GM21423 (cell line): ENCODE measurements around the gene CHST14.

Experiments
- ATAC-seq: cut with Tn5 transposase; IDR thresholded peaks from one replicate; pipeline ENCODE4 v1.9.1; 2021; ENCODE audit warnings: mild to moderate bottlenecking, moderate library complexity; ENCODE audit not compliant: unreplicated experiment

The CHST14 gene

GRCh38 chr15:40487816-40488682, 17.3 kb downstream of the CHST14 start:
- no peak for ATAC-seq

DNA sequence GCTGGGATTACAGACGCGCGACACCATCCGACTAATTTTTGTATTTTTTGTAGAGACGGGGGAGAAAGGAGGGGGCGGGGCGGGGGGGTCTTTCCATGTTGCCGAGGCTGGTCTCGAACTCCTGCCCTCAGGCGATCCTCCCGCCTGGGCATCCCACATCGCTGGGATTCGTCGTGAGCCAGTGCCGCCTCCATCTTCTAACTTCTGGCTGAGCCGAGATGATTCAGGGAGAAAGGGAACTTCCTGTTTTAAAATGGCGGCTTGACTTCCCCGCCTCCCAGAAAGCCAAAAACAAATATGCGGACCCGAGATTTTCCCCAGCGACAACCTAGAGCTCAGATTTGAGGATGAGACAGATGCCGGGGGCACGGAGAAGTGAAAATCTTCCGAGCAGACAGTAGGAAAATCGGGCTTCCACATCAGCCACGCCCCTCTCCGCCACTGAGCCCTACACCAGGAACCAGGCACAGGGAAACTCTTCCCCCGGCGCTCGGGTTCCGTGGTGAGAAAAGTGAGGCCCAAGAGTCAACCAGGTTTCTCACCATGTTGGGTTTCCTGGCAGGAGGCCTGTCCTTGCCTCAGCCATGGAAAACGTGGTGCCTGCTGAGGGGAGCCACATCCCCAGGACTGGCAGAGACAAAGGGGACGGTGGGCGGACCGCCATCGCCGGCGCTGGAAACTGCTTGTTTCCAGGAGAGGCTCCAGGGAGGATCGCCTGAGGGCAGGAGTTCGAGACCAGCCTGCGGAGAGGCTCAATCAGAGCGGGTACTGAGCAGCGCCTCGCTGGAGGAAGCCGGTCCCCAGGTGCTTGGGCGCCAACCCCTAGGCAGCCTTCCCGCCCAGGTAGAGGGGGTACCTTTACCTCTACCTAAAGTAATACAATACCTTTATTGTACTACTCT, 18.7 kb downstream of the CHST14 start:
- ATAC-seq: no peak

DNA sequence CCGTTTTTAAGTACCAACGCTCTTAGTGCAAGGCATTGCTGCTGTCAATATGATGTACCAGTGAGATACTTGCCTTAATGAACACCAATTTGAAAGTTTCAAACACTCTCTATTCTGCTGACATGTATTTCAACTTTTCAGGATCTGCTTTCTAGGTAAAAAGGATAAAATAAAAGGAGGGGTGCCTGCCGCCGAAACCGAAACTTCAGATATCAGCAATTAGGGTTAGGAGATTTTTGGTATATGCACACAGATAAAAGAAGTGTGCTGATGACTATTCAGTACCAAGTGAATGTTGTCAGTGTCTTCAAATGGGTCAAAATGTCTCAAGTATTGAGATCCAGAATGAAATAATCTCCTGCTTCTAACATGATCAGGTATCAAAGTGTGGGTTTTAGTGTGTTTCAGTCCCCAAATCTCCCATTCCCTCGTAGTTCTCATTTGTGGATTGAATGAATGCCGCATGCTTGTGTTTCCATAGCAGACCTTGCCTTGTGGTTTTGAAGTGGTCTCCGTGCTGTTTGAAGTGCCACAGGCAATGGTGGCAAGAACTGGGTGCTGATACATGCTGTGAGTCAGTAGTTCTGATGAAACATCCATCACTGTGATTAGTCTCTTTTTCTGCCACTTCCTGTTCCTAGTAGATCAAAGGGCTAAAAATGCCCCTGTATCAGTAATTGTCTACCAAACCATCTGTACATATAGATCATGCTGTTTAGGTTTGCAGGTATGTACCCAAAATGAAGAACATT, 22.5 kb downstream of the CHST14 start:
- ATAC-seq: no peak

GRCh38 chr15:40495516-40495915, 24.7 kb downstream of the CHST14 start:
- ATAC-seq: no peak

DNA sequence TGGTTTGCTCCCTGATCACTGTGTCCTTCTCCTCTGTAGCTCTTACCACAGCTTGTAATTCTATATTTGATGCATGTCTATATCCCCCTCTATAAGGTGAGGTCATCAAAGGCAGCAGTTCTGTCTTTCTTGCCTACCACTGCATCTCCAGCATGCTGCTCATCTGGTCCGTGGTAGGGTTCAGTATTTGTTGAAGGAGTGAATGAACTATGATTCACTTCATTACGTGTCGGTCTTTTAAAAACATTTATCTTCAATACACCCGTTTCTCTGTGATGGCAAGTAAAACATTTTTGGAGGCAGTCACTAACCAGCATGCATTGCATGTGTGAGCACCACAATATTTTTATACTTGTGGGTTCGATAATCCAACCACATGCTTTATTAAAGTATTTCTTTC, 27.6 kb downstream of the CHST14 start:
- no peak for ATAC-seq

GRCh38 chr15:40498891-40499290, 28.1 kb downstream of the CHST14 start:
- no peak for ATAC-seq

GRCh38 chr15:40499931-40500330, 29.1 kb downstream of the CHST14 start:
- ATAC-seq: no peak

GRCh38 chr15:40500568-40501330, 30.0 kb downstream of the CHST14 start:
- no peak for ATAC-seq

DNA sequence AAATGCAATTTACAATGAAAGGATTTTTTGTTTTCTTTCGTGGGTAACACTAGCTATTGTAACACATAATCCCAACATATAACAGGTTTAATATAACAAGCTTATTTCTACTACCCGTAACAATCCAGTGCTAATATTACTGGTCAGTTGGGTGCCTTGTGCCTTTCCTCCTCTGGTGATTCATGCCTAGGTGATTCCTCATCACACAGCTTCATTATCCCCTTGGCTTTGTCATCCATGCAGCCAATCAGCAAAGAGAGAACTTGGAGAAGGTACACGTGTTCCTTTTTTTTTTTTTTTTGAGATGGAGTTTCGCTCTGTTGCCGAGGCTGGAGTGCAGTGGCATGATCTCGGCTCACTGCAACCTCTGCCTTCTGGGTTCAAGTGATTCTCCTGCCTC, 30.7 kb downstream of the CHST14 start:
- ATAC-seq: no peak

DNA sequence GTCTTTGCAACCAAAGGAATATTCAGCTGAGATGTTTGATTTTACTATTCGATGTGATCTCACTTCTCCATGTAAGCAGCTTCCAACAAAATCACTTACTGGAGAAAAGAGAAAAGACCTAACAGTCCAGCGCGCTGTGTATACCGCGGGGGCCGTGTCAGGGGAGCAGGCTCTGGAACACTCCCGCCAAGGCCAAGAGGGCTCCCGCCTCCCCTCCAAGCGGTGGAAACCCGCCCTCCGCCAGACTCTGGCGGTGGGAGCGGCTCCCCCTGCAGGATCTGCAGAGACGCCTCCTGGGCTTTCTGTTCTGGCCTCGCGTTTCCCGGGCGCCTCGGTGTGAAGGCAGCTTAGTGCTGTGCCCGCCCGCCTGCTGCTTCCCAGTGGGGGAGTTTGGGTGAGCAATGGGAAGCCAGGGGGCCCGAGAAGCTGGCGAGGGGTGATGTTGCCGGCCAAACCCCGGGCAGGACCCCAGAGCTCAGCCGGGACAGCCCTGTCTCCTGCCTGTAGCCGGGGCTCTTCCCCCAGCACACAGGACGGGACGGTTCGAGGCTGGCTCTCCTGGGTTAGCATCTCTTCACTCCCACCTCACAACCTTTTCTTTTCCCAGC, 36.3 kb downstream of the CHST14 start:
- no peak for ATAC-seq

DNA sequence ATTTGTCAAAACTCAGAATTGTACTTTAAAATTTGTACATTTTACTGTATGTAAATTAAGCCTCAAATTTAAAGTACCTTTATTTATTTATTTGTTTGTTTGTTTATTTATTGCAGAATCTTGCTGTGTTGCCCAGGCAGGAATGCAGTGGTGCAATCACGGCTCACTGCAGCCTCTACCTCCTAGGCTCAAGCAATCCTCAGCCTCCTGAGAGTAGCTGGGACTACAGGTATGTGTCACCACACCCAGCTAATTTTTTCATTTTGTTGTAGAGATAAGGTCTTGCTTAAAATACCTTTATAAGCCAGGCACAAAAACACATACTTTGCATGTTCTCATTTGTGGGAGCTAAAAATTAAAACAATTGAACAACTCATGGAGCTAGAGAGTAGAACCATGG, 37.4 kb downstream of the CHST14 start:
- ATAC-seq: no peak

GRCh38 chr15:40510201-40510600, 39.4 kb downstream of the CHST14 start:
- no peak for ATAC-seq

DNA sequence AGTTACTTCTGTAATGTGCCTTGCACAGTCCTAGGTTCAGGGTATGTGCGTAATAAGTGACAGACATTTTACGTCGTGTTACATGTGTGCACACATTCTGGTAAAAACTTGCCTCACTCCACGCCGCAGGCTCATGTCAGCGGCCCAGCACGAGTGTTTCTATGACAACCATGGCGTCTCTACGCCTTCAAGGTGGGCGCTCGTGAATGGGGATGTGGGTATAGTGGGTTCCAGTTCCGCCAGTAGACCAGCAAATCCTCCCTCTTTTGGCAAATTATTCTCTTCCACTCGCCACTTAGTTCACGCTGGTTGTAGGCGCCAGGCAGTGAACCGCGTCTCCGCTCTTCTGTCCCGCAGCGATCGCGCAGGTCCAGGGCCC, 40.3 kb downstream of the CHST14 start:
- ATAC-seq: peak; percentile 65

DNA sequence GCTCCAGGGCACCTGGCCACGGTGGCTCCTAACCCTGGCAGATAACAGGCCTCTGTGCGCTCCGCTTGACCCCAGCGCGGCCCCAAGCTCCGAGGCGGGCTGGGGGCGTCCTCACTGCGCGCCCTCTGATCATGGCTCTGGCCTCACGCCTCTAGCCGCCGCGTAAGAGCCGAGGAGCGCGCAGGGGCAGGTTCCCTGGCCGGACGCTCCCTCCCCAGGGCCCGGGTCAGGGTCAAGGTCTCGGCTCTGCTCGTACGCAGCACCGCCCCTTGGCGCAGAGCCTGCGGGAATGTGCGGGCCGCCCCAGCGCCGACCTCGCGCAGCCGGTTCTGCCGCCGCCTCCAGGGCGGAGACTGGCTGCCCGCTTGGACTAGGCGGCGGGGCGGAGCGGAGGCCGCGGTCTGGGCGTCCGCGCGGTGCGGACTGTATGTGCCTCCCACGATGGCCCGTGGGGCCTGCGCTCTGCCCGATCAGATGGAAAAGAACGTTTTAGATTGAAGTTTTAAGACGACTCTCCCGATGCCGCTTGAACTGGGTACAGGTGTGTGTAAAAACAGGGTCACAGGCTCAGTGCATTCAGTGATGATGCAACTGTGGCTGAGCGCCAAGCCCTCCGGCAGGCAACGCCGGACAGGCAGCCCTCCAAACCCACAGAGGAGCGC, 40.8 kb downstream of the CHST14 start:
- ATAC-seq: peak; percentile 53

DNA sequence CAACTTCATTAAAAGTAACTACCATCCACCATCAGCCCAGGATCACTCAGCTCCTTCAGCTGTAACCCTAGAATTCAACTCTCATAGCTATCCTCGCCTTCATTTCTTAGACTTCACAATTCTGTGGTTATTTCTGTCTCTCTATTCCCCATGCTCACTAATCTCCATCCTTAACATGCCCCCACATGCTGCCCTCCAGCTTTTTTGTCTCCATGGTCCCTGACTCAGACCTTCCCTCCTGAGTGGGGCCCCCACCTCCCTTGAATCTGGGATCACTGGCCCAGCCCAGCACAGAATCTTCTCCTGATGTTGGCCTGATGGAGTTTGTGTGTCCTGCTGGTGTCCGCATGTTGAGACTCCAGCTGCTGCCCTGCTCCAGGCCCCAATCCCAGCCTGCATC, 41.7 kb downstream of the CHST14 start:
- ATAC-seq: no peak

DNA sequence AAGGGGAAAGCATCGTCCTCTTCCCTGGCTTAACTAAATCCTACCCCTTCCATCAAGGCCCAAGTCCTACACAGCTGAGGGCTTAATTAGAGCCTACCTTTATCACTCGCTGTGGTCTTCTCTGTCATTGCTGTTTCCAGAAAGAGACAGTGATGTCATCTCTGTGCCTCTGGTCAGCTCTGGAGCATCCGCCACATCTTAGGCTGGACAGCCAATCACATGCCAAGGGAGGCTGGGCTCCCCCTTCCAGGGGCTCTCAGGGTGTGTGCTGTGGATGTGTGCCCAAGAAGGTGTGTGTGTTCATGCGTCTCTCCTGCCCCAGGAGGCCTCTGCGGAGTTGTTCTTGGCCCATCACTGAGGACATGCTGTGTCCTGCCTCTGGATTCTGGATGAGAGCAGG, 42.8 kb downstream of the CHST14 start:
- no peak for ATAC-seq

DNA sequence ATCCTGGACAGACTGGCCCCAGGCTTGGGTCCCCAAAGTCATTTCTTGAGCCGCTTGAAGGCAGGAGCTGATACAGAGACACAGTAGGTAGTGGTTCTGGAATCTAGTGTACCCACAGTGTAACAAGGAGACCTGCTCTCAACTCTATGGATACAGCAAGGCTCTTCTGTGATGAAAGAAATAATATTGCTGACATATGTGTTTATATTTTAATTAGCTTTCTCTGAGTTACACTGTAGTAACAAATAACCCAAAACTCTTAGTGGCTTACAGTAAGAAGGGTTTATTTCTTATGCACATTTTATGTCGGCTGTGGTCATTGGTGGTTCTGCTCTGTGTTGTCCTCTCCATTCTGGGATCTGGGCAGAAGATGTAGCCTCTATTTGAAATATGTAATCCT, 45.5 kb downstream of the CHST14 start:
- ATAC-seq: no peak
